ENCODE measurements around the gene NCKAP5.

Gene NCKAP5

DNA sequence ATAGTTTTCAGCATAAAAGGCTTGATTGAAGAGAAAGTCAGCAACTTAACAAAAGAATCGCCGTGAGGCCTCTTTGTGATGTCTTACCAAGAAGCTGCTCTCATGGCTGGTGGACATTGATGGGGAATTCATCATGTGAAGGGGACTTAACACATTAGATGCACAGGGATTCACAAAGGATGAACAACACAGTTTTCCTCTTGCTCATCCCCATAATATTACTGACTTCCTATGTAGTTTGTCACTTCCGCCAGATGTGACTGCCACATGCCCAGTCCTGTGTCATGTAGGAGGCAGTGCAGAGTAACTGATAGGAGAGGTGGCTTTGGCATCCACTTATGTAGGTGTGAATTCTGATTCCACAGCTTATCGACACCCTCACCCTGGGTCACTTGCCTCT lies 665.6 kb downstream of the NCKAP5 start:
- no peak for DNase-seq

DNA sequence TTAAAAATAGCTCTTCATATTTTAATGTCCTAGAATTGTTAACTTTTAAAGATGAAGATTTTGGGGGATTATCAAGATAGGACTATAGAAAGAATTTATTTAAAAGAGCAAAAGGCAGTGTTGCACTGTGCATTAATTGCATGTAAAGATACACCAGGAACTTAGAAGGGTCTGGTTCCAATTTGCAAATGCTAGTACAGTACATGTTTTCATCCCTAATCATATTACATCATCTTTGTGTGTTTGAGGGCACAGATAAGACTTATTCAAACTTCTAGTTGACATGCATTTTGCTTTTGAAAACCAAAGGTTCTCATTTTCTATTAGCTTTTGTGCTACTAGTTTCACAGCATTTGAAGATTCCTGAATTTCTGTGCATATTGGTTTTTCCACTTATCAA lies 666.6 kb downstream of the NCKAP5 start:
- DNase-seq = no peak

DNA sequence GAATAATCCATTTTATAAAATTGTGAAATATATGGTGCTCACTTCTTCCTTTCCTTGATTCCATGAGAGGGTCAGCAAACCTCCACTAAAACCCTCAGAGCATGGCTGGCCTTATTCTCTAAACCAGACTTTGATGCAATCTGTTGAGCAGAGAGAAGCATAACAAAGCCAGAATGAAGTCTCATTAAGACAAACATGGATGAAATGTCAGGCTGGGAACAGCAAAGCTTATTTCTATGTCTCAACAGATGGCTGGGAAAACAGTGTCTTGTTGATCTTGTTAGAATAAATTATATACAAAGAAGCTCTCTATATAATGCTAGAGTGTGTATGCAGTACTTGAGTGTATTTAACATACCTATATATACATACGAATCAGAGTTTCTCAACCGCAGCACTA lies 671.2 kb downstream of the NCKAP5 start:
- no peak for DNase-seq

DNA sequence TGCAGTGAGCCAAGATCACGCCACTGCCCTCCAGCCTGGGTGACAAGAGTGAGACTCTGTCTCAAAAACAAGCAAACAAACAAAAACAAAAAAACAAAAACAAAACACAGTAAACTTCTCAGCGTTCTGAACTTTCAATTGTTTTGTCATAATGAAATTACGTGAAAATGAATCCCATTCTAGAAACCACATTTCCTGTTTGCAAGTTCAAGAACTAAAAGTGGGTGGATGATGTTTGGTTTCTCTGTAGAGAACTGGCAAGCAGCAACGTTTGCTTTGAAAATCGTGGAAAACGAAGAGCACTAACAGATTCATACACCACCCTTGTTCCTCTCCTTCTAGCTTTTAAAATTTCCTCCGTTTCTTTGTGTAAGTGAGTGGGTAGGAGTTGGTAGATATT lies 672.2 kb downstream of the NCKAP5 start:
- no peak for DNase-seq

DNA sequence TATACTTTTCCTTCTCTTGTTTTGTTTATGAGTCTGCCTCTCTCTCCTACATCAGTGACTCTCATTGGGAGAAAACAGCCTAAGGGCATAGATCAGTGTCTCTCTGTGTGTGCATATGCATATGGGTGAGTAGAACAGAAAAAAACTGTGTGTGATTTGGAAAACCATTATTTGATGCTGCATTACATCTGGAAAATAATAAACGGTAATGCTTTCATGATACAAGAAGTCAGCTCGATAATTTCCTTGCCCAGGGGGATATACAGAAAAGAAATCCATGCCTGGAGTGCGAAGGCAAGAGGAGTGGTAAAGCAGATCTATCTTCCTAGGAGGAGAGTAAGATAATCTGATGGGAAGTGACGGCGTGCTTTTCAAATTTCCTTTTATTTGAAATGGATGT lies 676.8 kb downstream of the NCKAP5 start:
- DNase-seq = no peak

DNA sequence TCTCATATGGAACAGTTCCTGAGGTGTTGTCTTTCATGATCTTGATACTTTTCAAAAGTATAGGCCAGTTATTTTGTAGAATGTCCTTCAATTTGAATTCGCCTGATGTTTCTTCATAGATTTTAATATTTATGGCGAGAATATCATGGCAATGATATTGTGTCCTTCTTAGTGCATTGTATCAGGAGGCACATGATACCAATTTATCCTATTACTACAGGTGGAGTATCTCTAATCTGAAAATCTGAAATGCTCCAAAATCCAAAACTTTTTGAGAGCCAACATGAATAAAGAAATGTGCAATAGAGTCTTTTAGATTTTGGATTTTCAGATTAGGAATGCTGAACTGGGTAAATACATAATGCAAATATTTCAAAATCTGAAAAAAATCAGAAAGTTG lies 681.7 kb downstream of the NCKAP5 start:
- DNase-seq = no peak

DNA sequence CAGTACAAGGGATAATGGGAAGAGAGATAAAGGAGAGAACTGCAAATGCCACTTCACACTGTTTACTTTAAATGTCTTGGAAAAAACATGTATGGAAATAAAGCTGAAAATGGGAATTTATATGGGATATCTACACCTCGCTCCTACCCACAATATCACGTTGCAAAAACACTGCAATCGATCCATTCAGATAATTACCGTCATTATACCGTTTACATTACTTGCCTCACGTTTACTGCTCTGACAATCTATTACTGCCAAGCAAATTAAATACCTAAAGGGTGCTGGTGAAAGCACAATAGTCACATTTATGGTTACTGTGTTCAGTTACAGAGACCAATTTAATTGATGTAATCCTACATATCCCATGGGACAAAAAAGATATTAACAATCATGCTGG lies 683.6 kb downstream of the NCKAP5 start:
- DNase-seq = no peak

DNA sequence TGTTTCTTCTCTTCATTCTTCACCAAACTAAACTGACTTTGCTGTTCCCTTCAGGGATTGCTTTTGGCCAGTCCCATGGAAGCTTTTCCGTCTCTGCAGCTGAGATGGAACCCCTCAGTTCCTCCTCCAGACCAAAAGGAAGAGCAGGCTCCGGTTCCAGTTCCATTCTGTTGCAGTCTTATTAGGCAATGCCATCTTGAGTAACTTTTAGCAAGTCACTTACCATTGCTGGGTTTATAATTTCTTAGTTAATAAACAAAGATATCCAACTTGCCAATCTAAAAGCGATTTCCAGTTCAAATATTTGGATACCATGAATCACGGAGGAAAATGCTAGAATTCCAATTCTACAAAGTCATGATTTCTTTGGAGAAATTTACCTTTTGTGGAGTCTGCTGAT lies 684.0 kb downstream of the NCKAP5 start:
- DNase-seq = no peak

DNA sequence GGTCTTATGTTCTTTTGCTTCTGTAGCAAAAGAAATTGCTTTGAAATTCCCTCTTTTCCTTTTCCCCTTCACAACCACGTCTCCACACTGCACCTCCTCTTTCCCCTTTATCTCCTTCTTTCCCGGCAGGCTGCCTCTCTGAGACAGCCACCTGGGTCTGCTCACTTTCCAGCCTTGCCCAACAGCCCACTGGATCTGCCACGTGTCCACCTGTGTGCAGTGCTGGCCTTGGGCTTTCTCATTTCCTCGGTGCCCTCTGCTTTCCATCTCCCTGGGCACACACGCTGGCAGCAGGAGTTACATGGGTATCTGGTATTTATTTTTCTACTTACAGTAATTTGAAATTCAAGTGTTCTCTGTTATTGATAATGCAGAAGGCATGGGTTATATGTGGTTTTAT lies 684.8 kb downstream of the NCKAP5 start:
- no peak for DNase-seq

DNA sequence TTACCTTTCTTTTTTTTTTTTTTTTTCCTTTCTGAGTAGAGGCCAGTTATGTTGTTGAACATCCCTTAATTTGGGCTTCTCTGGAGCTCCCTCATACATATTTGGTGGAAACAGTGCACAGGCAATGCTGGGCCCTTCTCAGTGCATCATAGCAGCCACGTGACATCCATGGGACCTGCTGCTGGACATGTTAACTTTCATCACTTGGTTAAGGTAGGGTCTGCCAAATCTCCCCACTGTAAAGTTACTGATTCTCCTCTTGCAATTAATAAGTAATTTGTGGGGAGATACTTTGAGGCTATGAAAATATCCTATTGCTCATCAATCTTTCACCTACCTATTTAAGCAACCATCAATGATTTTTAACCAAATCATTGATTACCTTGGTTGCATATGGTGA lies 686.7 kb downstream of the NCKAP5 start:
- DNase-seq = no peak

DNA sequence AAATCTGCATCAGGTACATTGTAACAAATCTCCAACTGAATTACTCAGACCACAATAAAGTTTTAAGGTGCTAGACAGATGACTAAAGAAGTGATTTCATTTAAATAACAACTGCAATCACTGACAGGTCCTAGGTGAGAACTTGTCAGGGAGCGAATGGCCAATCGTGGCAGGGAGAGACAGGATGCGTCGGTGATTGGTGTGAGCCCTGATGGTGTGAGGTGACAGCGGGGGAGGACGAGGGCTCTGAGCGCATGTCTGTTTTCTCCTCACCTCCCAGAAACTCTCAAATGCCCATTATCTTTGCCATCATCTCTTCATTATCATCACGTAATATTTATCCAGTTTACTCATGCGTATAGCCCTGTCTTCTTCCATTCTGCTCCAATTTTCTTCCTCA lies 690.3 kb downstream of the NCKAP5 start:
- DNase-seq = no peak

DNA sequence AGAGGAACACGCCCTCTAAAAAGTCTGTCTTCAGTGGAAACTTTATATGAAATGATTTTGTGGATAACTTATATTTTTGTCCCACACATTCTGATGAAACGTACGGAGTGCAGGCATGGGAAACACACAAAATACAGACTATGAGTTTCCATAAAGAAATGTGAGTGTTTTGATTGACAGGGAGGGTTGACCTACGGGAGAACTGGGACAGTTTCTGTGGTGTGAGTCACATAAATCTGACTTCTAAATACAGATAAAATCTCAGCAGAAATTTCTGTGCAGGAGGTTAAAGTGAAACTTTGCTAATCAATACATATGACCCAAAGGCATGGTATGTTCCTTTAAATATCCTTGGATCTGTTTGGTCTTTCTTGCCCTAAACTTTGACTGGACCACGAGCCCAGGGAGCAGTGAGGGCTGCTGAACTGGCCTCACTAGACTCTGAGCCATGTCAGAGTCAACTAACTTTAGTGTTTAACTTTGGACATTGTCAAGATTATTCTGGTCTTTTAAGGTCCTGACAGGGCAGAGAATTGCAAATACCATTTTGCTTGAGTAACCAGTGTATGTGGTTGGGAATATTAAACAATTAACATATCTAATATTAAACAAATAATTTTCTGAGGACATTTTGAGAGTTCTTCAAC lies 691.4 kb downstream of the NCKAP5 start:
- DNase-seq = no peak

DNA sequence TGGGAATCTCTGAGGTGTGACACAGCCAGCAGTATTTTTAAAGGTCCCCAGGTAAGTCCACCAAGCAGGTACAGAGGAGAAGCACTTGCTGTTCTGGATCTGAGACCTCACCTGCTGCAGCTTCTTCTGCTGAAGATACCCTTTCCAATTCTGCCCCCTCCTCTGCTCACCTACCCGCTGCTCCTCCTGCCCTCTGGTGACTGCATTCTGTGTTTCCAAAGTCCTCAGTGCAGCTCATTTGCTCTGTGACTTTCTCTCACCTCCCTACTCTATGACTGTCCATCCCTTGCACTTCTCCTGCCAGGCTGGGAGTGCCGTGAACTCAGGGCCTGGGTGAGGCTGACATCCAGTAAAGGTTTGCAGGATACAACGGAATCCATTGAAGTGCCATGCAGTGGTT lies 693.1 kb downstream of the NCKAP5 start:
- DNase-seq = no peak

DNA sequence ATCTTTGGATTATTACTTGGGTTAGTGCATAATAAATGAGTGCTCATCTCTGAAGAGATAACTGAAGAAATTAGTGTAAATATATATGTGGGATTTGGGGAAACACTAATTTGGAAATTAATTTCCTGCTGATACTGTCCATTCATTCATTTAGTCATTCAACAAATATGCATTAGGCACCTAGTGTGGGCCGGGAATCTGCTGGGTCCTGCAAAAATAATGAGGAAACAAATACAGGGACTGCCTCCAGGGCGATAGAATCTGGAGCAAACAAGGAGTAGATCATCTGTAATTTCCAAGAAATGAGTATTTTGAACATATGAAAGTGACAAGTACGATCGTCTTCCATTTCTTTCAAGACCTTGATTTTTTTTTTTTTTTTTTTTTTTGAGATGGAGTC lies 694.5 kb downstream of the NCKAP5 start:
- DNase-seq = no peak

DNA sequence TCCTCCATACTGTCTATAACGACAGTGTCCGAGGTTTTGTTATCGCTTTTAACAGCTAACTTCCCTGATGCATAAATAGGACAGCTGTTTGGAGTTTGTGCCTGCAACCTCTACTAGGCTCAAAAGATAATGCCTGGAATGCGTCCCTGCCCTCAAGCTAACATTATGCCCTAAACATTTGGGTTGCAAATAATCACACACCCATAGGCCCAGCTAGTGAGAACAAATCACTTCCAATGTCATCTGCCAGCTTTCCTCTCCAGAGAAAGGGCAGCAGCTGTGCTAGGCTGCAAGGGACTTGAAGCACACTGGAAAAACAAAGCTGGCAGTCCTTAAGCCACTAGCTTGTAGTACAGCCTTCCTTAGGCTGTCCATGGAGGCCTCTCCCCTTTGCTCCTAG lies 696.4 kb downstream of the NCKAP5 start:
- no peak for DNase-seq

DNA sequence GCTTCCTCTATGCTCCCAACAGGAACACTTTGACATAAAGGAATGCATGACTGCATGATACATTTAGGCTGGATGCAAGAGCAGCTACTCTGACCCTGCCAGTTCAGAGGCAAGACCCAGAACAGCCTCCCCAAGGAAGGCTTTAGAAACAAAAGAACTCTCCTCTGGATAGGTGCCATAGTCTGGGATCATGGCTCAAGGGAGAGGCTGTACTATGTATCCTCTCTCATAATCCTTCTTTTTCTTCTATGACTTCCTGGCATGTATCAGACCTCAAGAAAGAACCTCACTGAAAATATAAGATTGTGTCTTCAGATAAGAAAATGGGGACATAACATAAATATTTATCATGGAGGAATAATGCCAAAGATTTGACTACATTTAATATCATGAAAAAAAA lies 704.3 kb downstream of the NCKAP5 start:
- no peak for DNase-seq

DNA sequence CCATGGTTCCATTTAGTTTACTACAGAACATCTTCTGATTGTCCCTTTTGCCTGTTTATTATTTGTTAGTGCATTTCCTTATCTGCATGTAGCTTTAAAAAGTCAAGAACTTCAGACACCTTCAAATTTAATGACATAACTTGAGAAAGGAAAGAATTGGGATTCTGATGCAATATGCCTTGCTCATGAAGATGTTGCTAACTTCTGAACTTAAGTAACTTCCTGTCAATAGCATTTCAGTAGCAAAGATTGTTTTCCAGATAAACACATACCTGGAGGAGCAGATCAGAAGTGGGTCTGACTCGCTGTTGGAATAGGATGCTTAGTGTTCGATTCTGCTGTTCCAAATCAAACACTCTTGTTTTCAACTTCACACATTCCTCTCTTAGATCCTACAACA lies 708.0 kb downstream of the NCKAP5 start:
- no peak for DNase-seq

DNA sequence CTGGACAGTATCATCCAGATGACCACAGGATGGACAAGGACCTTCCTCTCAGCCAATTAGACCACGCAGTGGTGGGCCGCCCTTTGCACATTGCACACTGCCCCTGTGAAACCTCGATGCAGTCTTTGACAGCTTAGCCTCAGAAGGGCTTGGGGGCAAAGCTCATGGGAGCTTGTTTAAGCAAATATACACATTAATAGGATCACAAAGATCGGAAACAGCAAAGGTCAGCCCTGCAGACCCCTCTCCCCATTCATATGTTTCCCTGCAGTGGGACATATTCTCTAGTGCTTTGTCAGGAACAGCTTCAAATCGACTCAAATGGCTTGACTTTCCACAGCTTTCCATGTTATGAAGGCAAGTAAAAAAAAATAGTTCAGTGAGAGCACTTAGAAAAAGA lies 708.7 kb downstream of the NCKAP5 start:
- DNase-seq = no peak

DNA sequence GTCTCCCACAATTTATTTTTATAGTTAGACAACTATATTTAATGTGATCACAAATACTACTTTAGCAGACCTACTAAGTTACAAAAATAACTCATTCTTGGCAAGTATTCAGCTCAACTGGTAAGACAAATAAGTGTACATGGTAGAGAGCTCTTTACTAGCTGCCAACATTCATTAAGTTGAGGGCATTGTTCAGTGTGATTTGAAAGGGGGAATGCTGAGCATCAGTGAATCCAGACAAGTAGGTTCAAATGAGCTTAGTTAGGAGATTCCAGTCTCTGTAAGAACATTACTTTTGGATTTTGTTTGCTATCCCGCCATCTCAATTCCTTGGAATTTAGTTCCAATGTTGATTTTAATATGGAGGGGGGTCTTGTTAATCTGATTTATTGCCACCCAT lies 710.9 kb downstream of the NCKAP5 start:
- DNase-seq = no peak

DNA sequence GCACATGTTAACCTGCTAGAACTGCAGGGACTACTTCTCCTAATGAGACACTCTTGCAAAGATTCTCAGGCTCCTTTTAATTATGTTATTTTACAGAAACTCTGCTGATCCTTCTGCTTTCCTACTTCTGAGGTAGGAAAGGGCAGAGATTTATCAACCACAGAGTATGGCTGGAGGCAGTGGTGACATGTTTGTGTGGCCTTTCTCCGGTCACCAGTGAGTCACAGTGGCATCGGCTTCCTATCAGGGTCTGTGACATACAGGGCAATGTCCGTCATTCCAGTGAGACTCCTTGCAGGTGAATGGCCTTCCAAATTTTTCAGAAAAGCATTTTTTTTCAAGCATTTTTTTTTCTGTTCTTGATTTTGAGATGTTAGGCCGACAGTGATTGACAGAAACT lies 717.6 kb downstream of the NCKAP5 start:
- DNase-seq = no peak

DNA sequence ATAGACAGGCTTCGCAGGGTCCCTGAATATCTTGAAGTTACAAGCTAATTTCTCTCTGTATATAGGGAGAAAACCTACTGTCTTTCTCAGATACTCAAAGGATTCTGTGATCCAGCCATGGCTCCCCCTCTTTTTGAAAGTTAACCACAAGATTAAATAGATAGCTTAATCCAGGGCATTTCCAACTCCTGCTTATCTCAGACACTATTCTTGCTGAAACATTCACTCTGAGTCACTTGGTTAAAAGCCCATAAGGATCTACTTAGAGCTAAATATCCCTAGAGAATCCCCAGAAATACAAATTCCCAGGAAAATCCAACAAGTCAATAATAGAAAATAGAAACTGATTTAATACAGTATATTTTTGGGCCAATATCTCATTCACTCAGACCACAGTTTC lies 719.1 kb downstream of the NCKAP5 start:
- no peak for DNase-seq

DNA sequence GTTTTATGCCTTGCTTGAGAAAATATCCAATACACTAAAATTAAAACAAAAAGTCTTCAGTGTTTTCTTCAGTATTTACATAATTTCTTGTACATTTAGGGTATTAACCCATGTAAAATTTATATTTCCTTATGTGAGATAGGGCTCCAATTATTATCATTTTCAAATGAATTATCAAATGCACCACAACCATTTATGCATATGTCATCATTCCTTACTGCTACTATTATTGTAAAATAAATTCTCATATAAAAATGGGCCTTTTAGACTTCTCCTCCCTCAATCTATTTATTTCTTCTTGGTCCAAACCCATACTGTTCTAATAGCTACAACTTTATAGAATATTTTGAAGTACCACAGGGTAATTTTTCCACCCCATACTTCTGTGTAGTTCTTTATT lies 722.9 kb downstream of the NCKAP5 start:
- no peak for DNase-seq

DNA sequence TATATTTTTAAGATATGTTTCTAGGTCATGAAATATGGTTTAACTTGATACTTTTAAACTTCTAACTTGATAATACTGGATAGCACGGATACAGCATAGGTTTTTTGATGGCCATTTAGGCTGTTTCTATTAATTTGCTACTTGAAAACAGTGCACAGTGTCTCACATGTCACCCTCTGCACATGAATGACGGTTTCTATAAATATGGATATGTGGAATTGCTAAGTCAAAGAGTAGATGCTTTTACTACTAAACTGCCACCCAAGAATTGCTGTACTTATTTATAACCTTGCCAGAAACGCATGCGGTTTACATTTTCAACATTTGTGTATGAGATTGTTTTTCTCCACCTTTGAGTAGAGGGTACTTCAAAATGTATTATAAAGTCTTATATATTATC lies 723.7 kb downstream of the NCKAP5 start:
- DNase-seq = no peak

DNA sequence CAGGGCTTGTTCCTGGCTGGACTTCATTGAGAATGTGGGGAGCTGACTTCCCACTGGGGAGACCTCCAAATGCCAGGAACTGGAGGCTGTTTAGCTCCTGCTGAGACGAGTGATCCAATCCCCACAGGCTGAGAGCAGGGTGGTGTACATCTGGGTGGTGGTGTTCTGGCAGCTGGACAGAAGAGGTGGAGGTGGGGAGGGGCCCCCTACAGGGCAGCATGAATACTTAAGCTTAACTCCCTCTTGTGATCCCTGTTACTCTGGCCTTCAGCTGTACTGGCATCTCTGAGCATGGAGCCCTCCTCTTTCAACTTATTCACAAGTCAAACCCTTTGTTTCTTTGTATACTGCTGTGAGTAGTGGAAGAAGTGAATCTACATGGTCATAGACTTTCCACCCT lies 730.5 kb downstream of the NCKAP5 start:
- no peak for DNase-seq

DNA sequence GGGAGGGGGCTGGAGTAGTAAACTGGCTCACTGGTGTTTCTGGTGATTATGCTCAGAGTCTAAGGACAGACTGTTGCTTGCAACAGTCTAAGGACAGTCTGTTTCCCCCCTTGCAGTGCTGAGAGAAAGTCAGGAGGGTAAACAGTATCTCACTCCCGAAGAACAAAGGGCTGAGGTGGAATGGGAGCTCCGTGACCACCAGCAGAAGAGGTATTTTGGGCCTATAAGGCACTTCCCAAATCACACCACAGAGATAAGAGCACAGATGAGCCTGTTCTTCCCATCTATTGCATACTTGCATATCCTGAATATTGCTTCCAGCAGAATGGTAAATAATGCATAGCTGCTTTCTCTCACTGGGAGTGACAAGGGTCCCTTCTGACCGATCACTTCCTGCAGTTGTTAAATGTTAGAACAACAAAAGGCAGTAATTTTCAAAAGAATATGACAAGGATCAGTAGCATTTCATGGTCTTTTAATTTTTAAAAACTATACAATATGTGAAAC lies 737.9 kb downstream of the NCKAP5 start:
- DNase-seq = no peak

DNA sequence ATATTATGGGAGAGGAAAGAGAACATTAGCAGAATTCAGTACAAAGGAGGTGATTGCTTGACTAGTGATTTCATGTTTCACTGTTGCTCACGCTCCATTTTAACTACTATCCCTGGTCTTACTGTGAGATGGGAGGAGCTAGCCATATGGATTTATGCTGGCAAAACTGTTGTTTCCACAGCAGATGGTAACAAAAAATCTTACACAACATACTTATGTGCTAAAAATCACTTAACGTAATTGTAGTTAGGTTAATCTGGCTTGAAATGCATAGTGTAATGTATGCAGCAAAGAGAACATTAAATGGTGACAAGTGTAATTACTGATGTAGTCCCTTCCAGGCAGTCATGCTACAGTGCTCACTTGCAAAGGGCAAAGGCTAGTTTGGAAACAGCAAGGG lies 742.7 kb downstream of the NCKAP5 start:
- no peak for DNase-seq

Measured in NCI-H510A (cell line).